Tibial nerve (tissue), 4 donors: Measurements from ENCODE around the gene RNASE8.

Source experiments
- CTCF ChIP-seq, 5 experiments: fragments of 200-600 bp in 3 of 5; fragments of 450-650 bp in 2 of 5; sonication (generic) in 3 of 5; IDR thresholded peaks; one replicate each; pipeline ENCODE4 v1.5.1; 2016 to 2019; ENCODE audit warnings: antibody characterized with exemption in 5 of 5, mild to moderate bottlenecking in 3 of 5, moderate library complexity in 2 of 5
- EP300 ChIP-seq, 2 donors: sonication (generic); formaldehyde crosslinking; IDR thresholded peaks; one replicate each; pipeline ENCODE4 v1.6.1; 2017; ENCODE audit warnings: antibody characterized with exemption in 2 of 2, mild to moderate bottlenecking in 1 of 2
- POLR2A ChIP-seq, 2 donors: fragments of 450-650 bp; IDR thresholded peaks; one replicate each; pipeline ENCODE4 v1.6.1; 2017; ENCODE audit warnings: antibody characterized with exemption in 2 of 2, mild to moderate bottlenecking in 2 of 2, moderate library complexity in 2 of 2

- no peak for TF ChIP-seq CTCF (IDR thresholded peaks at IDR 0.05)
- TF ChIP-seq EP300 (IDR thresholded peaks at IDR 0.05) = no peak
- no peak for TF ChIP-seq POLR2A (IDR thresholded peaks at IDR 0.05)
Observed at GRCh38 chr14:21078287-21078686, 20.7 kb downstream of the RNASE8 start.
